Upper lobe of left lung (tissue), 4 donors: ENCODE measurements around the gene RBKS.

ENCODE experiments used
- CTCF ChIP-seq, 6 experiments: fragments of 450-650 bp in 4 of 6; fragments of 200-600 bp in 2 of 6; sonication (generic) in 2 of 6; IDR thresholded peaks; one replicate each; pipeline ENCODE4 v1.5.1; 2016 to 2019; ENCODE audit warnings: antibody characterized with exemption in 6 of 6
- EP300 ChIP-seq, 4 donors: sonication (generic); formaldehyde crosslinking; IDR thresholded peaks; one replicate each; pipeline ENCODE4 v1.5.1; 2017; ENCODE audit warnings: antibody characterized with exemption in 4 of 4, control low read depth in 2 of 4
- POLR2A ChIP-seq, 4 donors: fragments of 450-650 bp; IDR thresholded peaks; one replicate each; pipeline ENCODE4 v1.5.1; 2016 to 2017; ENCODE audit warnings: antibody characterized with exemption in 4 of 4, mild to moderate bottlenecking in 2 of 4
- POLR2AphosphoS5 ChIP-seq, 2 donors: sonication (generic); formaldehyde crosslinking; IDR thresholded peaks; one replicate each; pipeline ENCODE4 v1.5.1; 2017; ENCODE audit warnings: antibody characterized with exemption in 2 of 2

GRCh38 chr2:27802547-27802946, 87.6 kb downstream of the RBKS start:
- TF ChIP-seq CTCF (IDR thresholded peaks at IDR 0.05) (no peak), POLR2AphosphoS5 (IDR thresholded peaks at IDR 0.05) (no peak), POLR2A (IDR thresholded peaks at IDR 0.05) (no peak), EP300 (IDR thresholded peaks at IDR 0.05) (no peak)
